NCI-H2171 (cell line): ENCODE measurements around the gene KAZN.
"Not testable (repeated sequence)": the region's sequence is repeated elsewhere in the genome, so short reads cannot be mapped to it uniquely, and the experiment has no call there.

ENCODE experiments used
- DNase-seq: peaks from one replicate; lab custom pipeline; 2025; lab: John Stamatoyannopoulos, UW

Gene KAZN

GRCh38 chr1:14598498-14599182 is at the start of gene KAZN:
KAZN (plus strand) TSS chr1:14598685.
- peak; percentile 26 for DNase-seq

- DNase-seq = no peak
Measured at GRCh38 chr1:14549897-14550620, 48.4 kb upstream of the KAZN start.

- DNase-seq = no peak
Measured at GRCh38 chr1:14551386-14551785, 47.1 kb upstream of the KAZN start.

GRCh38 chr1:14552246-14552965 is 46.1 kb upstream of the KAZN start:
- DNase-seq = no peak

- no peak for DNase-seq
Measured at GRCh38 chr1:14553711-14554110, 44.8 kb upstream of the KAZN start.

- no peak for DNase-seq
Measured at GRCh38 chr1:14555091-14555490, 43.4 kb upstream of the KAZN start.

- DNase-seq = no peak
Measured at GRCh38 chr1:14561014-14561693, 37.3 kb upstream of the KAZN start.

- DNase-seq = no peak
Measured at GRCh38 chr1:14565090-14565489, 33.4 kb upstream of the KAZN start.

GRCh38 chr1:14567056-14567455 is 31.4 kb upstream of the KAZN start:
- no peak for DNase-seq

GRCh38 chr1:14567903-14568302 is 30.6 kb upstream of the KAZN start:
- no peak for DNase-seq

- DNase-seq = no peak
Measured at GRCh38 chr1:14568716-14569355, 29.6 kb upstream of the KAZN start.

GRCh38 chr1:14570514-14570913 is 28.0 kb upstream of the KAZN start:
- no peak for DNase-seq

- DNase-seq = no peak
Measured at GRCh38 chr1:14571810-14572767, 26.4 kb upstream of the KAZN start.

- DNase-seq = no peak
Measured at GRCh38 chr1:14572861-14573260, 25.6 kb upstream of the KAZN start.

GRCh38 chr1:14576155-14576554 is 22.3 kb upstream of the KAZN start:
- DNase-seq = no peak

GRCh38 chr1:14577261-14577660 is 21.2 kb upstream of the KAZN start:
- DNase-seq = no peak

GRCh38 chr1:14578156-14578555 is 20.3 kb upstream of the KAZN start:
- DNase-seq = no peak

GRCh38 chr1:14580295-14580694 is 18.2 kb upstream of the KAZN start:
- not testable (repeated sequence) for DNase-seq

- no peak for DNase-seq
Measured at GRCh38 chr1:14580986-14581385, 17.5 kb upstream of the KAZN start.

- DNase-seq = no peak
Measured at GRCh38 chr1:14583788-14584187, 14.7 kb upstream of the KAZN start.

GRCh38 chr1:14585728-14586127 is 12.8 kb upstream of the KAZN start:
- DNase-seq = no peak
